Measurements from ENCODE around the gene SH2D5. TPM values are rescaled to one million over a fixed set of nuclear protein-coding genes. Genes with fewer than 3 reads are reported as not detected.

Gene SH2D5
- total RNA-seq, 1 experiment from 2014 or later: 10.4 TPM

GRCh38 chr1:20751462-20751990 lies 19.0 kb upstream of the SH2D5 start:
- Histone ChIP-seq H3K4me3 (replicated peaks in 1 of 2; ENCODE audit: low read depth in 1 of 2, low read length in 2 of 2) (no peak overlapping the region), H3K4me2 (ENCODE audit: low read length) (no peak overlapping the region), H3K9ac (ENCODE audit: low read length) (no peak overlapping the region), H3K9me2 (ENCODE audit: insufficient read depth) (no peaks in the 10 kb centered on the region), H2AFZ (ENCODE audit: low read depth, low read length, poor library complexity, severe bottlenecking) (no peak overlapping the region), H4K20me1 (ENCODE audit: insufficient read depth) (no peaks in the 10 kb centered on the region), H3K9me3 (ENCODE audit: control insufficient read depth in 1 of 2, insufficient read depth in 1 of 2, low read depth in 1 of 2, low read length in 2 of 2) (no peaks in the 10 kb centered on the region), H3K27me3 (ENCODE audit: insufficient read depth, low read length) (no peaks in the 10 kb centered on the region), H3K4me1 (ENCODE audit: control insufficient read depth in 1 of 2, insufficient read depth in 2 of 2, low read length in 2 of 2) (no peaks in the 10 kb centered on the region), H3K27ac (ENCODE audit: low read depth, low read length) (no peak overlapping the region), H3K79me2 (ENCODE audit: insufficient read depth, low read length) (peaks cover 46% of the 10 kb centered on the region), H3K36me3 (ENCODE audit: control insufficient read depth in 1 of 2, insufficient read depth in 2 of 2, low read length in 2 of 2) (peaks cover 47 to 60% of the 10 kb centered on the region in 2 experiments)
- RAD21 ChIA-PET (ENCODE audit: low non-redundant PET in 1 of 2, low total read pairs in 2 of 2, uncharacterized antibody in 2 of 2, unreplicated experiment in 2 of 2): no interaction called here
- POLR2A ChIA-PET: no interaction called here
- intact Hi-C loops (cut with micrococcal nuclease): no loop called here
- ATAC-seq (no peak), DNase-seq (ENCODE audit: low read depth, low spot score) (no peak)
- TF ChIP-seq FOSL1 (IDR thresholded peaks at IDR 0.05; ENCODE audit: low read depth) (no peak), POLR2AphosphoS5 (IDR thresholded peaks at IDR 0.05; ENCODE audit: low read depth, low read length) (no peak)
- BruUV-seq (replicated peaks): no TSS peak
- CTCF ChIA-PET: interaction anchor here (1.2 kb wide), 1 partner anchor 11 kb away, joined by 3 read pairs; no protein-coding TSS in a partner anchor

DNA sequence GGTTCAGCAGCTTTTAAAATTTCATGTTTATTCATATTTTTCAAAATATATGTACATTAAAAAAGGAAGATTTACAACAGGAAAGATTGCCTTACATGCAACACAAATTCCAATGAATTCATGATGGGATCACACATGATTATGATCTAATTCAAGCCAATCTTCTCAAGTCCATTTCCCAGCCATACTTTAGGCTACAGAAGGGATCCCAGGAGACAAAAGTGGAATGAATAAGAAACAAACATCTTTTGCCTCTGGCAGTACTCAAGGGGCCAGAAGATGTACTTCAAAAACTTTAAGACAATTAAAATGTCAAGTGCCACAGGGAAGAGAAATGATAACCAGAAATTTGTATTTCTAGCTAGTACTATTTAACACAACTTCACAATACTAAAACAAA lies 10.2 kb upstream of the SH2D5 start:
- BruUV-seq (replicated peaks): no TSS peak
- Histone ChIP-seq H3K9ac (ENCODE audit: low read length) (no peak overlapping the region), H2AFZ (ENCODE audit: low read depth, low read length, poor library complexity, severe bottlenecking) (no peak overlapping the region), H4K20me1 (ENCODE audit: insufficient read depth) (0 out of 2 replicates have a peak, but pooled peaks cover 12% of the 10 kb centered on the region), H3K4me2 (ENCODE audit: low read length) (no peak overlapping the region), H3K36me3 (ENCODE audit: control insufficient read depth in 1 of 2, insufficient read depth in 2 of 2, low read length in 2 of 2) (peaks cover 59 to 80% of the 10 kb centered on the region in 2 experiments), H3K4me3 (replicated peaks in 1 of 2; ENCODE audit: low read depth in 1 of 2, low read length in 2 of 2) (no peak overlapping the region), H3K27ac (ENCODE audit: low read depth, low read length) (no peak overlapping the region), H3K9me2 (ENCODE audit: insufficient read depth) (no peaks in the 10 kb centered on the region), H3K79me2 (ENCODE audit: insufficient read depth, low read length) (peaks cover 24% of the 10 kb centered on the region), H3K4me1 (ENCODE audit: control insufficient read depth in 1 of 2, insufficient read depth in 2 of 2, low read length in 2 of 2) (no peaks in the 10 kb centered on the region), H3K27me3 (ENCODE audit: insufficient read depth, low read length) (no peaks in the 10 kb centered on the region), H3K9me3 (ENCODE audit: control insufficient read depth in 1 of 2, insufficient read depth in 1 of 2, low read depth in 1 of 2, low read length in 2 of 2) (no peaks in the 10 kb centered on the region)
- ChIA-PET CTCF (no interaction called here), POLR2A (no interaction called here), RAD21 (ENCODE audit: low non-redundant PET in 1 of 2, low total read pairs in 2 of 2, uncharacterized antibody in 2 of 2, unreplicated experiment in 2 of 2) (no interaction called here)
- ATAC-seq: no peak
- DNase-seq (ENCODE audit: low read depth, low spot score): no peak
- intact Hi-C loops (cut with micrococcal nuclease): no loop called here
- TF ChIP-seq CBX3 (IDR thresholded peaks at IDR 0.05; ENCODE audit: low read depth) (no peak), TCF7L2 (IDR thresholded peaks at IDR 0.05; ENCODE audit: borderline replicate concordance, extremely low read depth, insufficient read depth, insufficient read length) (no peak), EZH2 (IDR thresholded peaks at IDR 0.05) (no peak), MAX (IDR thresholded peaks at IDR 0.05) (no peak), SP1 (IDR thresholded peaks at IDR 0.05; ENCODE audit: low read depth) (no peak), SIN3A (IDR thresholded peaks at IDR 0.05; ENCODE audit: low read depth) (no peak), ELF1 (IDR thresholded peaks at IDR 0.05; ENCODE audit: borderline replicate concordance, low read depth) (no peak), SRF (IDR thresholded peaks at IDR 0.05; ENCODE audit: low read depth) (no peak), ZNF274 (IDR thresholded peaks at IDR 0.05; ENCODE audit: low read depth, low read length) (no peak), EZH2phosphoT487 (IDR thresholded peaks at IDR 0.05; ENCODE audit: borderline replicate concordance) (no peak), CEBPB (IDR thresholded peaks at IDR 0.05; ENCODE audit: low read depth) (no peak), RAD21 (IDR thresholded peaks at IDR 0.05; ENCODE audit: low read depth) (no peak)
- TF ChIP-seq, protein P1, sequence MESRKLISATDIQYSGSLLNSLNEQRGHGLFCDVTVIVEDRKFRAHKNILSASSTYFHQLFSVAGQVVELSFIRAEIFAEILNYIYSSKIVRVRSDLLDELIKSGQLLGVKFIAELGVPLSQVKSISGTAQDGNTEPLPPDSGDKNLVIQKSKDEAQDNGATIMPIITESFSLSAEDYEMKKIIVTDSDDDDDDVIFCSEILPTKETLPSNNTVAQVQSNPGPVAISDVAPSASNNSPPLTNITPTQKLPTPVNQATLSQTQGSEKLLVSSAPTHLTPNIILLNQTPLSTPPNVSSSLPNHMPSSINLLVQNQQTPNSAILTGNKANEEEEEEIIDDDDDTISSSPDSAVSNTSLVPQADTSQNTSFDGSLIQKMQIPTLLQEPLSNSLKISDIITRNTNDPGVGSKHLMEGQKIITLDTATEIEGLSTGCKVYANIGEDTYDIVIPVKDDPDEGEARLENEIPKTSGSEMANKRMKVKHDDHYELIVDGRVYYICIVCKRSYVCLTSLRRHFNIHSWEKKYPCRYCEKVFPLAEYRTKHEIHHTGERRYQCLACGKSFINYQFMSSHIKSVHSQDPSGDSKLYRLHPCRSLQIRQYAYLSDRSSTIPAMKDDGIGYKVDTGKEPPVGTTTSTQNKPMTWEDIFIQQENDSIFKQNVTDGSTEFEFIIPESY (IDR thresholded peaks at IDR 0.05; ENCODE audit: extremely low read depth, insufficient replicate concordance, low read length): no peak
- TF ChIP-seq, protein P2, sequence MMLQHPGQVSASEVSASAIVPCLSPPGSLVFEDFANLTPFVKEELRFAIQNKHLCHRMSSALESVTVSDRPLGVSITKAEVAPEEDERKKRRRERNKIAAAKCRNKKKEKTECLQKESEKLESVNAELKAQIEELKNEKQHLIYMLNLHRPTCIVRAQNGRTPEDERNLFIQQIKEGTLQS (IDR thresholded peaks at IDR 0.05): no peak
